OCI-LY7 (cell line): ENCODE results near the gene TMEM190. TPM values are rescaled to one million over a fixed set of nuclear protein-coding genes. Genes with fewer than 3 reads are reported as not detected.

Experiments used
- BruUV-seq: library from RNA; stranded (reverse); fragments of 400-500 nt; replicated peaks from 2 replicates; lab custom pipeline; 2021; lab: Mats Ljungman, UMichigan
- CTCF ChIA-PET: fragments of 300-600 bp; sonication (Branson Sonifier 250); formaldehyde crosslinking; loops from one replicate; lab custom pipeline; 2022; ENCODE audit warnings: antibody characterized with exemption; ENCODE audit not compliant: unreplicated experiment; lab: Charles Lee
- POLR2A ChIA-PET: fragments of 300-600 bp; sonication (Branson Sonifier 250); formaldehyde crosslinking; loops from one replicate; lab custom pipeline; 2022; ENCODE audit warnings: antibody characterized with exemption; lab: Charles Lee
- DNase-seq: peaks from one replicate; pipeline ENCODE4 v3.0.0-alpha.2; 2015; ENCODE audit warnings: low spot score
- H2AFZ ChIP-seq: fragments of 200-600 bp; sonication (generic), shearing (Covaris generic); 2 replicates; pipeline ENCODE4 v1.6.1; 2014; ENCODE audit warnings: mild to moderate bottlenecking, antibody characterized with exemption, low read length, moderate library complexity
- H3K27ac ChIP-seq: fragments of 200-600 bp; sonication (generic); 2 replicates; pipeline ENCODE4 v1.5.1; 2014; ENCODE audit warnings: mixed run types, low read depth, mild to moderate bottlenecking, moderate library complexity, low read length, inconsistent platforms; ENCODE audit not compliant: poor library complexity, severe bottlenecking
- H3K36me3 ChIP-seq: fragments of 200-600 bp; sonication (generic); 2 replicates; pipeline ENCODE4 v1.6.1; 2014; ENCODE audit warnings: mild to moderate bottlenecking, antibody characterized with exemption, low read length, moderate library complexity, mixed read lengths; ENCODE audit not compliant: insufficient read depth
- H3K4me1 ChIP-seq: fragments of 200-600 bp; sonication (generic); 2 replicates; pipeline ENCODE4 v1.5.1; 2014; ENCODE audit warnings: mild to moderate bottlenecking, low read length; ENCODE audit not compliant: insufficient read depth, poor library complexity, severe bottlenecking
- H3K4me2 ChIP-seq: fragments of 200-600 bp; sonication (generic); 2 replicates; pipeline ENCODE4 v1.6.1; 2014; ENCODE audit warnings: mild to moderate bottlenecking, low read length
- H3K4me3 ChIP-seq: fragments of 200-600 bp; sonication (generic); 2 replicates; pipeline ENCODE4 v1.5.1; 2014; ENCODE audit warnings: mild to moderate bottlenecking, low read depth, low read length; ENCODE audit not compliant: poor library complexity, severe bottlenecking
- H3K79me2 ChIP-seq: fragments of 200-600 bp; sonication (generic); 2 replicates; pipeline ENCODE4 v1.6.1; 2016; ENCODE audit warnings: low read depth, mild to moderate bottlenecking, low read length, moderate library complexity, mixed read lengths; ENCODE audit not compliant: insufficient read depth
- H3K9me2 ChIP-seq: fragments of 200-600 bp; sonication (generic); 2 replicates; pipeline ENCODE4 v1.6.1; 2016; ENCODE audit warnings: mild to moderate bottlenecking, low read length, mixed read lengths; ENCODE audit not compliant: insufficient read depth
- H3K9me3 ChIP-seq: fragments of 200-600 bp; sonication (generic); 2 replicates; pipeline ENCODE4 v1.6.1; 2014; ENCODE audit warnings: mild to moderate bottlenecking, mixed run types, low read length, mixed read lengths
- H4K20me1 ChIP-seq: fragments of 200-600 bp; sonication (generic); 2 replicates; pipeline ENCODE4 v1.6.1; 2014; ENCODE audit warnings: mild to moderate bottlenecking, antibody characterized with exemption, low read length, moderate library complexity, mixed read lengths; ENCODE audit not compliant: insufficient read depth
- CTCF ChIP-seq: fragments of 200-600 bp; sonication (generic); conservative IDR thresholded peaks from 2 replicates; pipeline ENCODE4 v1.5.1; 2014; ENCODE audit warnings: mild to moderate bottlenecking, antibody characterized with exemption, low read length, moderate library complexity, mixed read lengths
- EZH2phosphoT487 ChIP-seq: fragments of 200-600 bp; sonication (generic); IDR thresholded peaks from 2 replicates; pipeline ENCODE4 v1.6.1; 2018; ENCODE audit warnings: low read depth, borderline replicate concordance, mild to moderate bottlenecking, mixed run types, antibody characterized with exemption, low read length, moderate library complexity, mixed read lengths
- intact Hi-C: fragments of 100-400 bp; cut with micrococcal nuclease; formaldehyde crosslinking; loops from one replicate; pipeline ENCODE4 v1.10.0; 2022; ENCODE audit not compliant: unreplicated experiment
- total RNA-seq, 2 experiments: library from RNA; depleted of rRNA in 1 of 2; stranded (reverse); fragments of >200 nt in 1 of 2; shearing (Covaris generic) in 1 of 2; gene quantifications; 2 replicates each; pipeline ENCODE4 v1.2.3, GENCODE V29; 2014 to 2022

Gene TMEM190
- total RNA-seq, 2 experiments from 2014 or later, result not detected

GRCh38 chr19:55382013-55382412, 5.4 kb downstream of the TMEM190 start:
- intact Hi-C loops, result no loop called here
- BruUV-seq, result no TSS peak
- H3K4me1 ChIP-seq, result peaks cover 18% of the 10 kb centered on the region
- H3K79me2 ChIP-seq, result peaks cover 24% of the 10 kb centered on the region
- CTCF ChIA-PET, result interaction anchor here (0.6 kb wide), 1 partner anchor 21 kb away, joined by 5 read pairs; no protein-coding TSS in a partner anchor
- H4K20me1 ChIP-seq, result peaks cover 10% of the 10 kb centered on the region
- TF ChIP-seq CTCF (no peak), EZH2phosphoT487 (no peak)
- no peaks in the 10 kb centered on the region for H3K9me3 ChIP-seq
- no peak for DNase-seq
- H3K4me3 ChIP-seq, result no peak overlapping the region
- H2AFZ ChIP-seq, result no peak overlapping the region
- H3K27ac ChIP-seq, result no peak overlapping the region
- POLR2A ChIA-PET, result no interaction called here
- H3K4me2 ChIP-seq, result no peak overlapping the region
- no peaks in the 10 kb centered on the region for H3K9me2 ChIP-seq
- peaks cover 12% of the 10 kb centered on the region for H3K36me3 ChIP-seq

- DNase-seq, result no peak
- ChIA-PET POLR2A (interaction anchor here (1.1 to 1.6 kb wide), 2 partner anchors 43 to 88 kb away, joined by 3 to 7 read pairs; partner anchors contain the start of gene KMT5C), CTCF (no interaction called here)
- Histone ChIP-seq H3K27ac (no peak overlapping the region), H3K9me2 (no peaks in the 10 kb centered on the region), H2AFZ (no peak overlapping the region), H3K4me2 (peak overlapping the region; percentile 73), H4K20me1 (peaks cover 16% of the 10 kb centered on the region), H3K4me1 (peaks cover 24% of the 10 kb centered on the region), H3K9me3 (no peaks in the 10 kb centered on the region), H3K36me3 (peaks cover 18% of the 10 kb centered on the region), H3K4me3 (peak overlapping the region; percentile 63), H3K79me2 (peaks cover 30% of the 10 kb centered on the region)
- intact Hi-C loops, result no loop called here
- no TSS peak for BruUV-seq
- no peak for TF ChIP-seq CTCF
- TF ChIP-seq EZH2phosphoT487, result no peak
Observed at GRCh38 chr19:55382522-55383054, 6.0 kb downstream of the TMEM190 start.
